Endodermal cell (in vitro differentiated cells): ENCODE results near the gene RPL29. TPM values are rescaled to one million over a fixed set of nuclear protein-coding genes. Genes with fewer than 3 reads are reported as not detected.
A peak's percentile ranks its signal among the peaks of the same experiment; 100 is the strongest.

Experiments used
- DNase-seq: peaks from one replicate; pipeline ENCODE4 v3.0.0-alpha.2; 2017
- H3K27ac ChIP-seq: 2 replicates; pipeline ENCODE4 v1.5.1; 2013; ENCODE audit warnings: mild to moderate bottlenecking, low read depth, low read length, moderate library complexity
- H3K27me3 ChIP-seq: 2 replicates; pipeline ENCODE4 v1.6.1; 2013; ENCODE audit warnings: mild to moderate bottlenecking, low read length, moderate library complexity; ENCODE audit not compliant: insufficient read depth, control insufficient read depth, poor library complexity, severe bottlenecking
- H3K36me3 ChIP-seq: 2 replicates; pipeline ENCODE4 v1.7.0; 2013; ENCODE audit warnings: mild to moderate bottlenecking, low read length, moderate library complexity; ENCODE audit not compliant: control insufficient read depth, insufficient read depth
- H3K4me1 ChIP-seq: one replicate; pipeline ENCODE4 v1.7.0; 2013; ENCODE audit warnings: low read length; ENCODE audit not compliant: control insufficient read depth, insufficient read depth
- H3K4me3 ChIP-seq: 2 replicates; pipeline ENCODE4 v1.5.1; 2013; ENCODE audit warnings: mild to moderate bottlenecking, low read length, moderate library complexity
- H3K9ac ChIP-seq: 2 replicates; pipeline ENCODE4 v1.6.1; 2013; ENCODE audit warnings: mild to moderate bottlenecking, low read length, moderate library complexity; ENCODE audit not compliant: poor library complexity, severe bottlenecking; ENCODE audit errors: extremely low read depth
- H3K9me3 ChIP-seq: 2 replicates; pipeline ENCODE4 v1.6.1; 2013; ENCODE audit warnings: mild to moderate bottlenecking, low read length, moderate library complexity; ENCODE audit not compliant: control insufficient read depth
- H3K27ac Mint-ChIP-seq: 2 replicates; pipeline ENCODE4 v1.8.0; 2020; ENCODE audit warnings: mixed read lengths
- H3K27me3 Mint-ChIP-seq: 2 replicates; pipeline ENCODE4 v1.8.0; 2021; ENCODE audit warnings: mild to moderate bottlenecking, mixed read lengths; ENCODE audit not compliant: insufficient read depth
- H3K36me3 Mint-ChIP-seq: 2 replicates; pipeline ENCODE4 v1.8.0; 2020; ENCODE audit warnings: low read depth, mixed read lengths
- H3K4me1 Mint-ChIP-seq: 2 replicates; pipeline ENCODE4 v1.8.0; 2020; ENCODE audit warnings: mixed read lengths
- H3K4me3 Mint-ChIP-seq: 2 replicates; pipeline ENCODE4 v1.8.0; 2020; ENCODE audit warnings: mild to moderate bottlenecking, moderate library complexity, mixed read lengths
- H3K9me3 Mint-ChIP-seq: 2 replicates; pipeline ENCODE4 v1.8.0; 2020; ENCODE audit warnings: mild to moderate bottlenecking, mixed read lengths
- WGBS, 2 experiments: methylation state at CpG; one replicate each; pipeline versions ENCODE4 v1.1.5 to v1.1.7; 2013; ENCODE audit warnings: missing lambda C conversion rate in 2 of 2, mixed read lengths in 1 of 2; ENCODE audit not compliant: insufficient coverage in 1 of 2, insufficient read length in 1 of 2; 5-methylcytosine and 5-hydroxymethylcytosine counted together
- total RNA-seq, 2 donors: library from RNA; stranded (reverse); fragmentation: NEBNext Ultra II Directional in 1 of 2; extraction: Animal tissue kit (Norgen Biotek cat#: 25700) in 1 of 2; gene quantifications; 2 replicates in 1 of 2; 3 replicates in 1 of 2; pipeline ENCODE4 v1.2.1, GENCODE V29; 2021
- TF ChIP-seq, protein P1 (sequence below): fragments of 200-600 bp; sonication (generic); conservative IDR thresholded peaks from 2 replicates; pipeline ENCODE4 v1.5.0; 2021; ENCODE audit warnings: antibody characterized with exemption, mild to moderate bottlenecking

The RPL29 gene
- total RNA-seq, 2 donors from 2014 or later, result 1,325 to 1,600 TPM

GRCh38 chr3:52005571-52005986 is 9.9 kb upstream of the RPL29 start:
- TF ChIP-seq, protein P1, sequence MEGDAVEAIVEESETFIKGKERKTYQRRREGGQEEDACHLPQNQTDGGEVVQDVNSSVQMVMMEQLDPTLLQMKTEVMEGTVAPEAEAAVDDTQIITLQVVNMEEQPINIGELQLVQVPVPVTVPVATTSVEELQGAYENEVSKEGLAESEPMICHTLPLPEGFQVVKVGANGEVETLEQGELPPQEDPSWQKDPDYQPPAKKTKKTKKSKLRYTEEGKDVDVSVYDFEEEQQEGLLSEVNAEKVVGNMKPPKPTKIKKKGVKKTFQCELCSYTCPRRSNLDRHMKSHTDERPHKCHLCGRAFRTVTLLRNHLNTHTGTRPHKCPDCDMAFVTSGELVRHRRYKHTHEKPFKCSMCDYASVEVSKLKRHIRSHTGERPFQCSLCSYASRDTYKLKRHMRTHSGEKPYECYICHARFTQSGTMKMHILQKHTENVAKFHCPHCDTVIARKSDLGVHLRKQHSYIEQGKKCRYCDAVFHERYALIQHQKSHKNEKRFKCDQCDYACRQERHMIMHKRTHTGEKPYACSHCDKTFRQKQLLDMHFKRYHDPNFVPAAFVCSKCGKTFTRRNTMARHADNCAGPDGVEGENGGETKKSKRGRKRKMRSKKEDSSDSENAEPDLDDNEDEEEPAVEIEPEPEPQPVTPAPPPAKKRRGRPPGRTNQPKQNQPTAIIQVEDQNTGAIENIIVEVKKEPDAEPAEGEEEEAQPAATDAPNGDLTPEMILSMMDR, result no peak
- Mint-ChIP-seq H3K36me3 (no peaks in the 10 kb centered on the region), H3K4me3 (no peak overlapping the region), H3K27ac (no peak overlapping the region), H3K27me3 (peaks cover 14% of the 10 kb centered on the region), H3K9me3 (no peaks in the 10 kb centered on the region), H3K4me1 (peaks cover 18% of the 10 kb centered on the region)
- Histone ChIP-seq H3K9me3 (no peaks in the 10 kb centered on the region), H3K9ac (no peak overlapping the region), H3K27ac (no peak overlapping the region), H3K4me1 (peaks cover 6% of the 10 kb centered on the region), H3K4me3 (no peak overlapping the region), H3K27me3 (no peaks in the 10 kb centered on the region), H3K36me3 (no peaks in the 10 kb centered on the region)
- WGBS, 2 experiments, result 31 to 36% methylated on average over 11 to 15 of the region's 15 CpGs
- peak; percentile 88 for DNase-seq

GRCh38 chr3:52004906-52005395 is 9.3 kb upstream of the RPL29 start:
- peaks cover 12% of the 10 kb centered on the region for H3K27me3 Mint-ChIP-seq
- no peak overlapping the region for H3K27ac Mint-ChIP-seq
- Histone ChIP-seq H3K4me3 (no peak overlapping the region), H3K27ac (no peak overlapping the region), H3K27me3 (no peaks in the 10 kb centered on the region), H3K36me3 (no peaks in the 10 kb centered on the region), H3K4me1 (peaks cover 6% of the 10 kb centered on the region), H3K9ac (no peak overlapping the region), H3K9me3 (no peaks in the 10 kb centered on the region)
- peaks cover 18% of the 10 kb centered on the region for H3K4me1 Mint-ChIP-seq
- no peak overlapping the region for H3K4me3 Mint-ChIP-seq
- no peaks in the 10 kb centered on the region for H3K36me3 Mint-ChIP-seq
- H3K9me3 Mint-ChIP-seq, result no peaks in the 10 kb centered on the region
- TF ChIP-seq, protein P1, result no peak
- DNase-seq, result no peak
- 89% methylated on average over 4 of the region's 4 CpGs; no CpG with 5 or more reads in 1 of the 2 experiments for WGBS, 2 experiments

DNA sequence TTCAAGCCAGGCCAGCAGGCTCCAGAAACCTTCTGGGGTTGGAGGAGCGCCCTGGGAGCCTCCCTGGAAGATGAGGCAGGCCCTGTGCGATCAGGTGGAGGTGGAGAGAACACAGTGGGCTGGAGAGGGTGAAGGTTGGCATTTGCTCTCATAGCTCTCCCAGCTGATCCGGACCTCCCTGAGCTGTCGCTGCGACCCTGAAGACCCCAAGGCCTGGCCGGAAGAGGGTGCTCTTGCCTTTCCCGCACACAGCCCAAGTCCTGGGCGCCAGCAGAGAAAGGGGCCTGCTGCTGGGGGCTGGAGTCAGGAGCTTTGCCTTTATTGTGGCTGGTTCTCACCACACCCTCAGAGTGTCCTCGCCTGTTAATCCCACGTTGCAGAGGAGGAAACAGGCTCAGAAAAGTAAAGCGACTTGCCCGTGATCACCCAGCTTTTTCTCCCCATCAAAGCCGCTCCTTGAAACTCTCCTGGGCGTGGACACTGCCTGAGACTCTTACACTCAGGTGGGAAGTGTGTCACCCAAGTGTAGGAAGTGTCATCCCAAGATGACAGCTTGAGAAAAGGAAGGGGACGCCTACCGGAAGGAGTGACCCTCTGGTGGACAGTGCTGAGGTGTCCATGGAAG is 8.6 kb upstream of the RPL29 start:
- Mint-ChIP-seq H3K27me3 (peaks cover 12% of the 10 kb centered on the region), H3K4me1 (peaks cover 18% of the 10 kb centered on the region), H3K36me3 (no peaks in the 10 kb centered on the region), H3K9me3 (no peaks in the 10 kb centered on the region), H3K4me3 (no peak overlapping the region), H3K27ac (no peak overlapping the region)
- Histone ChIP-seq H3K27me3 (no peaks in the 10 kb centered on the region), H3K36me3 (no peaks in the 10 kb centered on the region), H3K27ac (no peak overlapping the region), H3K4me1 (peaks cover 6% of the 10 kb centered on the region), H3K4me3 (no peak overlapping the region), H3K9ac (no peak overlapping the region), H3K9me3 (no peaks in the 10 kb centered on the region)
- TF ChIP-seq, protein P1, result peak; percentile 85
- DNase-seq, result peak; percentile 90
- WGBS, 2 experiments, result 36 to 42% methylated on average over 14 to 16 of the region's 16 CpGs
